GM12873 (cell line): Measurements from ENCODE around the gene SERPINA3.

Experiments used
- TF ChIP-seq, protein P1 (sequence below): IDR thresholded peaks from 2 replicates; pipeline ENCODE4 v1.5.1; 2012; ENCODE audit warnings: low read depth, mild to moderate bottlenecking, moderate library complexity, low read length, control low read depth; ENCODE audit not compliant: insufficient read depth; ENCODE audit errors: missing control alignments

Gene SERPINA3

DNA sequence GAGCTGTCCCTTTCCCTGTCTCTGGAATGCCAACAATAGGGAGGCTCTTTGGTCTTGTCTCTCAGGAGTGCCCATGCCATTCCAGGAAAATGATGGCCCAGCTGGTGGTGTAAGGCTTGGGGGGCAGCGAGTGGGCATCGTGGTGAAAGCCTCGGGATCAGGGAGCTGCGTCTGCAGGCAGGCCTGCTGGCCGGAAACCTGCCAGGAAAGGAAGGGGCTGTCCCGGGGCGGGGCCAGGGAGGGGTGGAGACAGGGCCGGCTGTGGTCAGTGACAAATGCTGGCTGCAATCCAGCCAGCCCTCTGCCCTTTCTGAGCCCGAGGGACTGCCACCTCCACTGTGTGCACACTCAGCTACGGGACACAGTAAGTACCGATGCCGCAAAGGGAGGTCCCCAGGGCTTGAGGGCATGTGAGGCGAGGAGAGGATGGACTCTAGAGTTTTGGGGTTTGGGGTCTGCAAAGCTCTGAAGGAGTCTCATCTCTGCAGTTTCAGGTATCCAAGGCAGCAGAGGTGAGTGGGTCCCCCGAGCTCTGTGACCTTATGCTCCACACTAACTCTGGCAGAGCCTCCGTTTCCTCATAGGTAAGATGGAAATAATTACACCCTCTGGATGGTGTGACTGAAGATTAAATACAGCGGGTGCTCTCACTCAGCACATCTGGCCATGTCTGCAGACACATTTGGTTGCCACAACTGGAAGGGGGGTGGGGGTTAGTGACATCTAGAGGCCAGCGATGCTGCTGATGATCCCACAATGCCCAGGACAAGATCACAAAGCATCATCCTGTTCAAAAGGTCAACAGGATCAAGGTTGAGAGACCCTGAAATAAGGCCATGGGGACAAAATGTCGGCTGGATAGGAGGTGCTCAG lies 30.8 kb upstream of the SERPINA3 start, which contains the start of gene SERPINA5:
Gene SERPINA5, plus strand, starts transcription at position 300 of the 873 bp plus-strand sequence. CDS start 5,937 bp downstream, outside the sequence.
- TF ChIP-seq, protein P1, sequence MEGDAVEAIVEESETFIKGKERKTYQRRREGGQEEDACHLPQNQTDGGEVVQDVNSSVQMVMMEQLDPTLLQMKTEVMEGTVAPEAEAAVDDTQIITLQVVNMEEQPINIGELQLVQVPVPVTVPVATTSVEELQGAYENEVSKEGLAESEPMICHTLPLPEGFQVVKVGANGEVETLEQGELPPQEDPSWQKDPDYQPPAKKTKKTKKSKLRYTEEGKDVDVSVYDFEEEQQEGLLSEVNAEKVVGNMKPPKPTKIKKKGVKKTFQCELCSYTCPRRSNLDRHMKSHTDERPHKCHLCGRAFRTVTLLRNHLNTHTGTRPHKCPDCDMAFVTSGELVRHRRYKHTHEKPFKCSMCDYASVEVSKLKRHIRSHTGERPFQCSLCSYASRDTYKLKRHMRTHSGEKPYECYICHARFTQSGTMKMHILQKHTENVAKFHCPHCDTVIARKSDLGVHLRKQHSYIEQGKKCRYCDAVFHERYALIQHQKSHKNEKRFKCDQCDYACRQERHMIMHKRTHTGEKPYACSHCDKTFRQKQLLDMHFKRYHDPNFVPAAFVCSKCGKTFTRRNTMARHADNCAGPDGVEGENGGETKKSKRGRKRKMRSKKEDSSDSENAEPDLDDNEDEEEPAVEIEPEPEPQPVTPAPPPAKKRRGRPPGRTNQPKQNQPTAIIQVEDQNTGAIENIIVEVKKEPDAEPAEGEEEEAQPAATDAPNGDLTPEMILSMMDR = no peak

DNA sequence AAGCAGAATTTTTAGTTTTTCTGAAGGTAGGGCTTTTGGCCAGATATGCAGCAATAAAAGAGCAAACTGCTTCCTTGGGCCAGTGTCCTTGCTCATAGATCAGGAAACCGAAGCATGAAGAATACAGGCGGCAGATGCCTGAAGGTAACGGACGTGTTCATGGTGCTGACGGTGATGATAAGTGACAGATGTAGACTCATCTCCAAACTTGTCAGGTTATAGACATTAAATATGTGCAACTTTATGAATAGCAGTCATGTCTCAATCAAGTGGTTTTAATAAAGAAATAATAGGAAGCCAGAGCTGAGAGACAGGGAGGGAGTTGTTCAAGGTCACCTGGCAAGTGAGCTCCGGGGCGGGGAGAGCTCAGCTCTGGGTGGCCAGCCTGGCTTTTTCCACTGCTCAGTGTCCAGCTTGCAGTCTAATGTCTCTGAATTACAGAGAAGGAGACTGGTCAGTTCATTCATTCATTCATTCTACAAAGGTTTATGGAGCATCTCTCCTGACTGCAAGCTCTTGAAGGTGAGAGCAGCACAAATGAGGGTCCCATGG lies 29.9 kb upstream of the SERPINA3 start:
- TF ChIP-seq, protein P1 = no peak

DNA sequence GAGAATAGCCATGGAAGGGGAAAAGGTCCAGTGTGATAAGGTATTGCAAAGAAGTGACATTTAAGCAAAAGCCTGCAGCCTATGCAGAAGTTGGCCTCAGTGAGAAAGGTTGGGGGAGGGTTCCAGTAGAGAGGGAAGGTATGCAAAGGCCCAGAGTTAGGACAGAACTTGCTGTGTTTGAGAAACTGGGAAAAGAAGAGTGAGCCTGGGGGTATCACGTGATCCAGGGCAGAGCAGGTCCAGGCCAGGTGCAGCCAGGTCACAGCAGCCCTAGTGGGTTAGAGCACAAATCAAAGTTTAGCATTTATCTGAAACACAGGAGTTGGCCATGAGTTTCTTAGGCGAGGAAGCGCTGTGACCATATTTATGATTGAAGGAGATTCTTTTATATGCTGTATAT lies 29.3 kb upstream of the SERPINA3 start:
- TF ChIP-seq, protein P1 = no peak

DNA sequence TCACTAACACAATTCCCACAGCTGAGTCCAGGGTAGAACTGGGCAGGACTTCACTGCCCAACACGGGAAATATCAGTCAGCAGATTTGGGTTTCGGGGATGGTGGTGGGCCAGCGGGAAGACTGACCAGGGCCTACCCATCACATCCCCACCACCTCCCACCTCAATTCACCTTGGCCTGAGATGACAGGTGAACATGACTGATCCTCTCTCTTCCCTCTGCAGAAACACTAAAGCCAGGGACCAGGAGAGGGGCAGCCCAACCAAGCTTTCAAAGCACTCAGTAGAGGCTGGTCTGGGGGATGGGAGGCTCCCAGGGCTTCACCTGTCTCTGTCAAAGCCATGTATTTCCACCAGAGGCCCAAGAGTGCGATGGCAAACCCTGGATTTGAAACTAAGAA lies 28.6 kb upstream of the SERPINA3 start:
- TF ChIP-seq, protein P1 = no peak

DNA sequence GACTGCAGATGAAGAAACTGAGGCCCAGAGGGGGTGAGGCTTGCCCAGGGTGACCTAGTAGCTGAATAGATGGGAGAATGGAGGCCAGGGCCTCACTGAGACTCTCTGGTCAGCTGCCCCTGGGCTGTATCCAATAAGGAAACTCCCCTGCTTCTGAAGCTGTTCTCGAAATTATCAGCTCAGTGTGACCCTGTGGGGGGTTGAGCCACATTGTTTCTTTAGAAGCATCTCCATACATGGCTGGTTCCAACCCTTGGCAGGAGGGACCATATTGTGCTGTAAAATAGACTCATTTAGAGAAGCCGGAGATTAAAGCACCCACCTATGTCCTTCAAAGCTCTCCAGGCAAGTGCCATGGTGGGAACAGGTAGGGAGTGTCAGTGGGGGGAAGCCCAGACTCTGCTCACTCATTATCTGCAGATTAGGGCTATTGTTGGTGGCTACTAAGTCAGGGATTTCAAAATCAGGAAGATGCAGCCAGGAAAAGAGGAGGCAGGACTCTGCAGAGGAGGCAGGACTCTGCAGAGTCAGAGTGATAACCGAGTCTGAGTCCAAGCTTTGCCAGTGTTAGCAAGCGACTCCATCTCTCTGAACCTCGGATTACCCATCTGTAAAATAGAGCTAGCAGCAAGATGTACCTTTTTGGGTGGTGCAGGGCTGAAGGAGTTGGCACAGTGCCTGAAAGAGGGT lies 27.5 kb upstream of the SERPINA3 start:
- TF ChIP-seq, protein P1 = no peak

DNA sequence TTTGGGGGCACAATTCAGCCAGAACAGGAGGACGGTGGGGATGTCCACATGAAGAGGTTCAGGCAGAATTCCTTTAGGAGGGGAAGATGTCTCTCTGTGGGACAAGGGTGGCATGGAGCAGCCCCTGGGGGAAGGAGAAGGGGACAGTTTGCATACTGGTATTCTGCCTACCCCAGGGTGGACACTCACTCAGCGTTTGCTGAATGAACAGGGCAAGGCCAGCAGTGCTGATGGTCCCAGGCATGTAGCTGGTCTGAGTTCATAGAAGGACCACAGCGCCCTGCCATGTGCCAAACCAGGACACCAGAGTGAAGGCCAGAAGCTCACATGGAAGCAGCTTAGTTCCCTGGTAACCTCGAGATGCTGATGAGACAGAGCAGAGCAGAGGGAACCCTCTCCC lies 25.6 kb upstream of the SERPINA3 start:
- TF ChIP-seq, protein P1 = no peak

DNA sequence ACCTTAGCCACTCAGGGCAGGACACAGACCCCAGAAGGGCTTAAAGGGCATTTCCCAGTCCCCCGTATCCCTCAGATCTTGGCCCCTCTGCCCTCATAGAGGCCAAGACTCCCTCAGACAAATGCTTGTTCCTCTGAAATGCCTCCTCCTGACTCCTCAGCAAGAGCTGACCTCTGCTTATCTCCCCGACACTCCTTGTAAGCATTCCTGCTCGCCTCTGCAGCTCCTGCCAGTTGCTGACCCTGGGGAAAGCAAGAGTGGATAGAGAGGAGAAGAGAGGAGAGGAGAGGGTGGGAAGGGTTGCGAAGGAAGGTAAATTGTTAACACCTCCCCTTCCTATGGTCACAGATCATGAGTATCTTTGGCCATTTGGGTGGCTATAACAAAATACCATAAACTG lies 23.9 kb upstream of the SERPINA3 start:
- TF ChIP-seq, protein P1 = no peak
